HG03469 (cell line): ENCODE data around the gene RORC.
"Not testable (repeated sequence)": the region's sequence is repeated elsewhere in the genome, so short reads cannot be mapped to it uniquely, and the experiment has no call there.

Experiments
- ATAC-seq: cut with Tn5 transposase; IDR thresholded peaks from one replicate; pipeline ENCODE4 v1.9.1; 2021; ENCODE audit warnings: mild to moderate bottlenecking, moderate library complexity, moderate number of reproducible peaks; ENCODE audit not compliant: unreplicated experiment

The RORC gene

DNA sequence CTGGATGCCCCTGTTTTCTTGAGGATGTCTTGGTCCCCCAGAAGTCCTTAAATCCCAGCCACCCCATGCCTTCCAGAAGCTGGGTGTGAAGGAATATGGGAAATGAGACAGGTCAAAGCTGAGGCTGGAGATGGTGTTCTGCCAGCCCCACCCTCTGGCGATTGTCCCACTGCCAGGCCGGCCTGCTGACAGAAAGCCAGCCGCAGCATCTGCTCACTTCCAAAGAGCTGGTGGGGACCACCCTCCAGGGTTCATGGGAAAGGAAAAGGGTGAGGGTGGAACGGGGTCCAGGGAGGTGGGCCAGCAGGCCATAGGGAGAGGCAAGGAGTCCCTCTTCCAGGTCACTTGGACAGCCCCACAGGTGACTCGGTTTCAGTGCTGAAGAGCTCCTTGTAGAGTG lies 24.5 kb downstream of the RORC start:
- no peak for ATAC-seq

GRCh38 chr1:151806170-151806569 lies 25.4 kb downstream of the RORC start:
- ATAC-seq: no peak

GRCh38 chr1:151805066-151805820 lies 26.4 kb downstream of the RORC start, which contains the start of gene LINGO4:
LINGO4 (minus strand) TSS chr1:151805419; CDS start chr1:151802704, 2,715 bp downstream.
- ATAC-seq: no peak

DNA sequence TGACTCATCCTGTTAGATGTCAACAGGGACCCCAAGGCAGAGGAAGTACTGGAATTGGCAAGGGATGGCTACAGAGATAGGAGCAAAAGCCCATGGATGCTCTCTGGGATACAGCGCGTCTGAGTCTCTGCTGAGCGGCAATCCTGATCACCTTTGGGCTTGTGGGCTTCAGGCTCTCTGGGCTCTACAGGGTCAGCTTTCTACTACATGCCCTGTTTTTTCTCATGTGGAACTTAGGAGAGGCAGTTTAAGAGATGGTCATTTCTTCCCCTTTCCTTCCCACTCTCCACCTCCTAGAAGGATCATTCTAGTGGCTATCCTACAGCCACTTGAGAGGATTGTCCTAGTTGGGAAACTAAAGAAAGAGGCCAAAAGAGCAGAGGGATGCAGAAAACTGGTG lies 27.7 kb downstream of the RORC start:
- no peak for ATAC-seq

- no peak for ATAC-seq
These were observed 28.4 kb downstream of the RORC start for GRCh38 chr1:151803164-151803563.

- ATAC-seq: no peak
These were observed 29.2 kb downstream of the RORC start for GRCh38 chr1:151802372-151802771.

DNA sequence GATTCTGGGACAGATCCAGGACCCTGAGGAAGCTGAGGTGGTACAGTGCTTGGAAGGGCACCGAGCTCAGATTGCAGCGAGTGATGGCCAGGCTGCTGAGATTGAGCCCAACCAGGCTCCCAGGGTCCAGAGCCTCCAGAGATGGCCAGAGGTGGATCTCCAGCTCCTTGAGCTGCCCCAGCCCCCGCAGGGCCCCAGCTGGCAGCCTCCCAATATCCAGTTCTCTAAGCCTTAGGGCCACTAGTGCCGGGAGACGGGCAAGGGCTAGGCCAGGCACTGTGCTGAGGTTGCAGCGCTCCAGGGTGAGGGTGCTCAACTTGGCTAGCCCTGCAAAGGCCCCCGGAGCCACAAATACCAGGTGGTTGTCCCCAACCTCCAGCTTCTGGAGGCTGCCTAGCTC lies 29.8 kb downstream of the RORC start:
- no peak for ATAC-seq

DNA sequence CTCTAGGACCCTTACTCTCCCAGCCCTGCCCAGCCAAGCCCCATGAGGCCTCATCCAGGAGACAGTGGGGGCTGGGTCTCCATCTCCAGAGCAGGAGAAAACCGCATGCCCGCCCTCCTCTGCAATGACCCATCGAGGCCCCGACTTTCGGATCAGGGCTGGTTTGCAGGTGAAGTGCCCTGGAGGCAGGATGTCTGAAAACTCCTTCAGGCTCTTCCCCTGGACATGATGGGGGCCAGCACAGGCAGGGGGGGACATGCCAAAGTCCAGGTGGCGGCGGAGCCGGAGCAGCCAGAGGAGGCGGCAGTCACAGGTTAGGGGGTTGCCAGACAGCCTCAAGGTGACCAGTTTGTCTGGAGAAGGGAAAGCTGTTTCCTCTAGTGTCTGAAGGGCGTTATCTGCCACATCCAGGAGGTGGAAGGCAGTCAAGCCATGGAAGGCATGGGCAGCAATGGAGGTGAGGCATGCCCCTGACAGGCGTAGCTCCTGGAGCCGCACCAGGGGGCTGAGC lies 30.2 kb downstream of the RORC start:
- no peak for ATAC-seq

DNA sequence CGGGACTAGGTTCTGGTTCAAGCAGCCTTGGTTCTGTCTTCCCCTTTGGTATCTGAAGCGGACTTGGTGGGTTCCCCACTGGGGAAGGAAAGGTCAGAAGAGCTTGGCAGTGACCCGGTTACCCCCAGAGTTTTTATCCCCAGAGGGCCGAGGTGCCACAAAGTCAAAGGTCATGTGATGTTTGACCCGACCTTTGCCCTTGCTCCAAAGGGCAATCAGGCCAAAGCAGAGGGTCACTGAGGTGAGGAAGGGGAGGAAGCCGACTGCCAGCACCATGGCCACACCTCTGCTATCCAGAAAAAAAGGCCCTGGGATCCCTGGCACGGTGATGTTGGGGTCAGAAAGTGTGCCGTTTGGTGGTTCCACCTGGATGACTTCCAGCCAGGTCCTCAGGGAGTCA lies 30.8 kb downstream of the RORC start:
- no peak for ATAC-seq

DNA sequence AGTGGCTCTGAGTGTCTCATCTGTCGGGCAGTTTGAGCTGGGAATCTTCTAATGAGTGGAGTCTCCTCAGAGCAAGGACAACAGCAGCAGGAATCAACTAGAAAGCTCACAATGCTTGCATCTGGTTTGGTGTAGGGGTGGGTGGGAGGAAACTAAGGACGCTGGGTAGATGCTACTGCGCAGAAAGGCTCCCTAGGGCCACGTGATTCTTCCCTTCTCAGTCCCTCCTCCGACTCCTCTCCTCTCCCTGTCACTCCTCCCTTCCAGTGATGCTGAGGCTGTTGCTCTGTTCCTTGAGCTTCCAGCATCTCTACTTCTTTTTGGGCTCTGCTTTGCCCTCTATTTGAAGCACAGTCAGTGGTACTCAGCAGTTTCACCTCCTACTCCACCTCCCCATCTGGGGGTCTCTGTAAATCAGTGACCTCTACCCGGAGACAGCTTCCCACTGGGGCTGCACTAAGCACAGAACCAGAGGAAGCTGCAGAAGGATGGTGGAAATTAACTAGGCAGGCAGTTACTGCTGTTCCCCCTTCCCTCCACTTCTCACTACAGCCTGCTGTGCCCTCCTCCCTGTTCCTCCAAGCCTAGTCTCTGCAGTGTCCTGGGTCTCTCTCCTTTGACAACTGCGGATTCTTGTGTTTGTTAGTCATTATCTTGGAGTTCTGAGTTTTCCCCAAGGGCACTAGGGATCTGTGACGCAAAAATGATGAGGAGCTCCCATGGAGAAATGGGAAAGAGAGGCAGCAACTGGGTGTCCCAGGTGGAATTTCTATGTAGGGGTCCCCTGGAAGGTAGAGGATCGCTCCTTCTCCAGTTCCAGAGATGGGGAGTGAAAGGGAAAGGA lies 32.2 kb downstream of the RORC start:
- no peak for ATAC-seq

GRCh38 chr1:151798571-151798970 lies 33.0 kb downstream of the RORC start:
- no peak for ATAC-seq

- no peak for ATAC-seq
These were observed 40.5 kb downstream of the RORC start for GRCh38 chr1:151790940-151791651.

GRCh38 chr1:151790071-151790939 lies 41.3 kb downstream of the RORC start, which contains the start of gene TDRKH:
TDRKH (minus strand) TSS chr1:151790500; CDS start chr1:151783022, 7,478 bp downstream.
- ATAC-seq: peak; percentile 87

DNA sequence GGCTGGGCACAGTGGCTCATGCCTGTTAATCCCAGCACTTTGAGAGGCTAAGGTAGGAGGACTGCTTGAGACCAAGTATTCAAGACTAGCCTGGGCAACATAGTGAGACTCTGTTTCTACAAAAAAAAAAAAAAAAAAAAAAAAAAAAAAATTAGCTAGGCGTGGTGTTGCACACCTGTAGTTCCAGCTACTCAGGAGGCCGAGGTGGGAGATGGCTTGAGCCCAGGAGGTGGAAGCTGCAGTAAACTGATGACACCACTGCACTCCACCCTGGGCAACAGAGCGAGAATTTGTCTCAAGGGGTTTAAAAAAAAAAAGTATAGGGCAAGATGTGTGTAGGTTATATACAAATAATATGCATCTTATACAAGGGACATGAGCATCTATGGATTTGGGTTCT lies 43.9 kb downstream of the RORC start:
- no peak for ATAC-seq

DNA sequence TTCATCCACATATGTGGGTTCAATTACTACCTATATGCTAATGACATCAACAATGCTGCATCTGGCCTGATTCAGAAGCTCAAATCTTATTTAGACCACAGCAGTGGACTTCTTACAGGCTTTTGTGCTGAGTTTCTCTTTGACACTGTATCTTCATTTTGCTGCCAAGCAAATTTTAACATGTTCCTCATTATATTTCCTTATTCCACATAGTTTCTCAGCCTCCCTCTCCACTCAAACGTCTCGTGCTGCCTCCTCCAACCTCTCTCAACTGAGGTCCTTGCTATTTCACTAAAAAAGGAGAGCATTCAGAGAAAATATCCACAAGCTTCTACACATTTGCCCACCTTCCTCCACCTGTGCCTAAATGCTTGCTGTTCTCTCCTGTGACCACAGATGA lies 47.8 kb downstream of the RORC start:
- no peak for ATAC-seq

- no peak for ATAC-seq
These were observed 48.9 kb downstream of the RORC start for GRCh38 chr1:151782741-151783140.

GRCh38 chr1:151782026-151782425 lies 49.6 kb downstream of the RORC start:
- ATAC-seq: not testable (repeated sequence)

GRCh38 chr1:151780736-151781135 lies 50.9 kb downstream of the RORC start:
- ATAC-seq: not testable (repeated sequence)

GRCh38 chr1:151779852-151780251 lies 51.8 kb downstream of the RORC start:
- ATAC-seq: no peak

- ATAC-seq: no peak
These were observed 54.3 kb downstream of the RORC start for GRCh38 chr1:151777317-151777716.
